SU-DHL-6 (cell line): ENCODE data around the gene GSN.

Experiments used
- H2AFZ ChIP-seq: fragments of 200-600 bp; sonication (generic); 2 replicates; pipeline ENCODE4 v1.6.1; 2014; ENCODE audit warnings: low read depth, mild to moderate bottlenecking, moderate library complexity, mixed read lengths, antibody characterized with exemption, low read length; ENCODE audit not compliant: severe bottlenecking
- H3F3A ChIP-seq: fragments of 200-600 bp; shearing (Covaris generic); 2 replicates; pipeline ENCODE4 v1.6.0; 2016; ENCODE audit warnings: antibody characterized with exemption, mild to moderate bottlenecking; ENCODE audit not compliant: insufficient read depth
- H3K27ac ChIP-seq: fragments of 200-600 bp; sonication (generic); 2 replicates; pipeline ENCODE4 v1.5.1; 2016; ENCODE audit warnings: low read depth, mild to moderate bottlenecking, low read length, moderate library complexity, mixed read lengths
- H3K27me3 ChIP-seq: fragments of 200-600 bp; sonication (generic), shearing (Covaris generic); 2 replicates; pipeline ENCODE4 v1.6.0; 2014; ENCODE audit warnings: mild to moderate bottlenecking, low read length
- H3K36me3 ChIP-seq: fragments of 200-600 bp; sonication (generic); 2 replicates; pipeline ENCODE4 v1.6.1; 2014; ENCODE audit warnings: mild to moderate bottlenecking, low read length, mixed read lengths
- H3K4me2 ChIP-seq: fragments of 300-600, 200-600 bp; shearing (Covaris generic), sonication (generic); 2 replicates; pipeline ENCODE4 v1.6.0; 2014; ENCODE audit warnings: low read length, low read depth, mild to moderate bottlenecking; ENCODE audit not compliant: poor library complexity, severe bottlenecking
- H3K4me3 ChIP-seq: fragments of 200-600 bp; sonication (generic); 2 replicates; pipeline ENCODE4 v1.5.1; 2014; ENCODE audit warnings: antibody characterized with exemption, low read length, mild to moderate bottlenecking, mixed read lengths; ENCODE audit not compliant: insufficient read depth, poor library complexity, severe bottlenecking
- H3K79me2 ChIP-seq: fragments of 200-600 bp; sonication (generic); 2 replicates; pipeline ENCODE4 v1.6.1; 2014; ENCODE audit warnings: mild to moderate bottlenecking, low read length, moderate library complexity; ENCODE audit not compliant: insufficient read depth
- H3K9ac ChIP-seq: fragments of 200-600 bp; sonication (generic); 2 replicates; pipeline ENCODE4 v1.7.0; 2014; ENCODE audit warnings: mild to moderate bottlenecking, low read length
- H3K9me2 ChIP-seq: fragments of 200-600 bp; sonication (generic); replicated peaks from 2 replicates; pipeline ENCODE4 v1.6.1; 2014; ENCODE audit warnings: low read length; ENCODE audit not compliant: insufficient read depth
- H3K9me3 ChIP-seq: fragments of 200-600 bp; sonication (generic); 2 replicates; pipeline ENCODE4 v1.6.1; 2014; ENCODE audit warnings: low read length, mixed read lengths; ENCODE audit not compliant: insufficient read depth
- H4K20me1 ChIP-seq: fragments of 200-600 bp; sonication (generic); 2 replicates; pipeline ENCODE4 v1.6.1; 2014; ENCODE audit warnings: low read depth, mild to moderate bottlenecking, antibody characterized with exemption, low read length, moderate library complexity, mixed read lengths
- EZH2phosphoT487 ChIP-seq: fragments of 200-600 bp; sonication (generic), shearing (Covaris generic); conservative IDR thresholded peaks from 2 replicates; pipeline ENCODE4 v1.6.1; 2018; ENCODE audit warnings: mild to moderate bottlenecking, antibody characterized with exemption, low read length, moderate library complexity, mixed read lengths
- TF ChIP-seq, protein P1 (sequence below): fragments of 200-600 bp; sonication (generic); IDR thresholded peaks from one replicate; pipeline ENCODE4 v1.5.1; 2017; ENCODE audit warnings: antibody characterized with exemption, mild to moderate bottlenecking, low read length, moderate library complexity; ENCODE audit not compliant: insufficient read depth, poor library complexity, severe bottlenecking

Gene GSN

DNA sequence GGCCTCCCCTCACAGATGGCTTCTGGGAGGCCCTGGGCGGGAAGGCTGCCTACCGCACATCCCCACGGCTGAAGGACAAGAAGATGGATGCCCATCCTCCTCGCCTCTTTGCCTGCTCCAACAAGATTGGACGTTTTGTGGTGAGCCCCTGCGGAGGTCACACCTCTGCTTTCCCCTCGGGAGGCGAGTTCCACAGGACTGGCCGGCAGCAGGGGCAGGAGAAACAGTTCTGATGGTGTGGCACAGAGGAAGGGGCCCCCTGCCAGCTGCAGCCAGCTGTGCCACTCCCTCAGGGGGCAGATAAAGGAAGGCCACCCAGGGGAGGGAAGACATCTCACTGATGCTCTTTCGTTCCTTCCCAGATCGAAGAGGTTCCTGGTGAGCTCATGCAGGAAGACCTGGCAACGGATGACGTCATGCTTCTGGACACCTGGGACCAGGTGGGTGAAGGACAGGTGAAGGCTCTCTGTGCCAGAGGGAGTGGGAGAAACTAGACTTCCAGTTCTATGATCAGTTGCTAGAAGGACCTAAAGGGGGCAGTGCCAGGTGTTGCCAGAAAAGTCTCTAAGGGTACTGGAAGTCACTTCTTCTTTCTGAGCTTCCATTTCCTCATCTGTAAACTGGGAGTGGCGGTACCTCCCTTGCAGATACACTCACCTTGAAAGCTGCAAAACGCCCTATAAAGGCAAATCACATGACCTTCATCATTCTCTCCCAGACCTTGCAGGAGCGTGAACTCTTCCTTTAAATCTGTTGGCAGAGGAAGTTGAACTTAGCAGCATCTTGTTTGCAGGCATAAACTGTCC is 61.1 kb downstream of the GSN start:
- Histone ChIP-seq H3K79me2 (no peaks in the 10 kb centered on the region), H4K20me1 (no peaks in the 10 kb centered on the region), H3K9me3 (no peaks in the 10 kb centered on the region), H3K36me3 (no peaks in the 10 kb centered on the region), H3K27ac (no peak overlapping the region), H2AFZ (no peak overlapping the region), H3K9ac (no peak overlapping the region), H3K4me3 (no peak overlapping the region), H3F3A (no peaks in the 10 kb centered on the region), H3K27me3 (no peaks in the 10 kb centered on the region), H3K9me2 (no peaks in the 10 kb centered on the region), H3K4me2 (no peak overlapping the region)
- TF ChIP-seq EZH2phosphoT487 = no peak
- TF ChIP-seq, protein P1, sequence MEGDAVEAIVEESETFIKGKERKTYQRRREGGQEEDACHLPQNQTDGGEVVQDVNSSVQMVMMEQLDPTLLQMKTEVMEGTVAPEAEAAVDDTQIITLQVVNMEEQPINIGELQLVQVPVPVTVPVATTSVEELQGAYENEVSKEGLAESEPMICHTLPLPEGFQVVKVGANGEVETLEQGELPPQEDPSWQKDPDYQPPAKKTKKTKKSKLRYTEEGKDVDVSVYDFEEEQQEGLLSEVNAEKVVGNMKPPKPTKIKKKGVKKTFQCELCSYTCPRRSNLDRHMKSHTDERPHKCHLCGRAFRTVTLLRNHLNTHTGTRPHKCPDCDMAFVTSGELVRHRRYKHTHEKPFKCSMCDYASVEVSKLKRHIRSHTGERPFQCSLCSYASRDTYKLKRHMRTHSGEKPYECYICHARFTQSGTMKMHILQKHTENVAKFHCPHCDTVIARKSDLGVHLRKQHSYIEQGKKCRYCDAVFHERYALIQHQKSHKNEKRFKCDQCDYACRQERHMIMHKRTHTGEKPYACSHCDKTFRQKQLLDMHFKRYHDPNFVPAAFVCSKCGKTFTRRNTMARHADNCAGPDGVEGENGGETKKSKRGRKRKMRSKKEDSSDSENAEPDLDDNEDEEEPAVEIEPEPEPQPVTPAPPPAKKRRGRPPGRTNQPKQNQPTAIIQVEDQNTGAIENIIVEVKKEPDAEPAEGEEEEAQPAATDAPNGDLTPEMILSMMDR = no peak

DNA sequence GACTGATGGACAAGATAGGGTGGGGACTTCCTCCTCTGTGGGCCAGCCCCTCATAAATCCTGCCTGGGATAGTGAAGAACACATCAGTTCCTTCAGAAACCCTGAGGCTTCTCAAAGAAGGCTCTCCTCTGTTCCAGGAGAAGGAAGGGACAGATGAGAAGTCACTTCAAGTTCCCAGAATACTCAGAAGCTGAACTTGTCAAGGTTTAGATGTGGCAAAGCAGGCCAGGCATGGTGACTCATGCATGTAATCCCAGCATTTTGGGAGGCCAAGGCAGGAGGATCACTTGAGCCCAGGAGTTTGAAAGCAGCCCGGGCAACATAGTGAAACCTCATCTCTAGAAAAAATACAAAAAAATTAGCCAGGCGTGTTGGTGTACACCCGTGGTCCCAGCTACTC is 63.6 kb downstream of the GSN start:
- no peaks in the 10 kb centered on the region for H3K9me2 ChIP-seq
- H3K27me3 ChIP-seq = no peaks in the 10 kb centered on the region
- no peak overlapping the region for H3K4me2 ChIP-seq
- H3K27ac ChIP-seq = no peak overlapping the region
- no peaks in the 10 kb centered on the region for H4K20me1 ChIP-seq
- H3K36me3 ChIP-seq = no peaks in the 10 kb centered on the region
- H3K79me2 ChIP-seq = no peaks in the 10 kb centered on the region
- no peaks in the 10 kb centered on the region for H3K9me3 ChIP-seq
- TF ChIP-seq, protein P1 = no peak
- no peak for TF ChIP-seq EZH2phosphoT487
- no peak overlapping the region for H3K9ac ChIP-seq
- no peak overlapping the region for H3K4me3 ChIP-seq
- H3F3A ChIP-seq = no peaks in the 10 kb centered on the region
- H2AFZ ChIP-seq = no peak overlapping the region

DNA sequence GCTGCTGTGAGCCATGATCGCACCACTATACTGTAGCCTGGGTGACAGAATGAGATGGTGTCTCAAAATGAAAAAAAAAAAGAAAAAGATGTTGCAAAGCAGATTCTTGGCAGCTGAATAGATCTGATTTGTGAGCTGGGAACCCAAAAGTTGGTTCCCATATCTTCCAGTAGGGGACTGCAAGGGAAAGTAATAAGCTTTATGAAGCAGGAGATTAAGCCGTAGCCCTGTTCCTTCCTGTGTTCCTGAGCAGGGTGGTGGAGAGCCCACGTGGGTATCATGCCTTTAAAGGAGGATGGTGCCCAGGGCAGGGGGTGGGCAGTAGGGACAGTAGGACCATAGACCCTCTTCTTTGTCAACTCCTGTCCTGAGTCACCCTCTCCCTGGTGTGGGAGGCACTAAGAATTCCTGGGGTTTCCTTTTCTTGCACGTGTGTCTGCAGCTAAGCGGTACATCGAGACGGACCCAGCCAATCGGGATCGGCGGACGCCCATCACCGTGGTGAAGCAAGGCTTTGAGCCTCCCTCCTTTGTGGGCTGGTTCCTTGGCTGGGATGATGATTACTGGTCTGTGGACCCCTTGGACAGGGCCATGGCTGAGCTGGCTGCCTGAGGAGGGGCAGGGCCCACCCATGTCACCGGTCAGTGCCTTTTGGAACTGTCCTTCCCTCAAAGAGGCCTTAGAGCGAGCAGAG is 64.2 kb downstream of the GSN start:
- no peaks in the 10 kb centered on the region for H3F3A ChIP-seq
- H3K9me2 ChIP-seq = no peaks in the 10 kb centered on the region
- H2AFZ ChIP-seq = no peak overlapping the region
- H3K36me3 ChIP-seq = no peaks in the 10 kb centered on the region
- H4K20me1 ChIP-seq = no peaks in the 10 kb centered on the region
- no peak overlapping the region for H3K9ac ChIP-seq
- TF ChIP-seq, protein P1 = no peak
- H3K27me3 ChIP-seq = no peaks in the 10 kb centered on the region
- no peak overlapping the region for H3K27ac ChIP-seq
- no peaks in the 10 kb centered on the region for H3K9me3 ChIP-seq
- H3K4me2 ChIP-seq = no peak overlapping the region
- H3K79me2 ChIP-seq = no peaks in the 10 kb centered on the region
- no peak overlapping the region for H3K4me3 ChIP-seq
